Panc1 (cell line): ENCODE data around the gene MCF2L. TPM values are rescaled to one million over a fixed set of nuclear protein-coding genes. Genes with fewer than 3 reads are reported as not detected.

Experiments used
- ATAC-seq: fragments of 200-7000 bp; cut with Tn5 transposase; 2 replicates; pipeline ENCODE4 v1.9.1; 2020; ENCODE audit warnings: mild to moderate bottlenecking, moderate library complexity
- BruUV-seq: library from RNA; stranded (reverse); fragments of 400-500 nt; replicated peaks from 2 replicates; lab custom pipeline; 2021; lab: Mats Ljungman, UMichigan
- CTCF ChIA-PET: fragments of 300-600 bp; sonication (Branson Sonifier 250); formaldehyde crosslinking; loops from one replicate; lab custom pipeline; 2022; ENCODE audit warnings: antibody characterized with exemption; lab: Charles Lee
- POLR2A ChIA-PET: fragments of 300-600 bp; sonication (Branson Sonifier 250); formaldehyde crosslinking; loops from one replicate; lab custom pipeline; 2022; ENCODE audit warnings: antibody characterized with exemption; lab: Charles Lee
- DNase-seq: peaks from one replicate; pipeline ENCODE4 v3.0.0-alpha.2; 2010; ENCODE audit warnings: low read depth, low spot score
- H3K27ac ChIP-seq: 2 replicates; pipeline ENCODE4 v1.5.1; 2011; ENCODE audit warnings: mild to moderate bottlenecking, low read length, inconsistent platforms
- H3K27me3 ChIP-seq: fragments of 200-500 bp; sonication (Bioruptor generic); 2 replicates; pipeline ENCODE4 v1.6.0; 2014; ENCODE audit warnings: low read length, inconsistent platforms; ENCODE audit not compliant: control insufficient read depth, insufficient read depth
- H3K36me3 ChIP-seq: fragments of 200-500 bp; sonication (Bioruptor generic); 2 replicates; pipeline ENCODE4 v1.5.1; 2014; ENCODE audit warnings: inconsistent platforms, mild to moderate bottlenecking, low read length, moderate library complexity; ENCODE audit not compliant: control insufficient read depth, insufficient read depth
- H3K4me1 ChIP-seq: 2 replicates; pipeline ENCODE4 v1.5.1; 2011; ENCODE audit warnings: inconsistent platforms, mild to moderate bottlenecking, low read length, moderate library complexity; ENCODE audit not compliant: control insufficient read depth, insufficient read depth
- H3K4me3 ChIP-seq, 2 experiments: 2 replicates each; pipeline ENCODE4 v1.5.1; 2011 to 2012; ENCODE audit warnings: low read depth in 2 of 2, low read length in 2 of 2, mild to moderate bottlenecking in 2 of 2, inconsistent platforms in 1 of 2, moderate library complexity in 1 of 2
- H3K9me3 ChIP-seq: fragments of 200-500 bp; sonication (Bioruptor generic); 2 replicates; pipeline ENCODE4 v1.5.1; 2014; ENCODE audit warnings: low read depth, mild to moderate bottlenecking, inconsistent platforms, low read length, moderate library complexity; ENCODE audit not compliant: control insufficient read depth, insufficient read depth
- POLR2AphosphoS5 ChIP-seq: IDR thresholded peaks from 2 replicates; pipeline ENCODE4 v1.6.1; 2012; ENCODE audit warnings: mild to moderate bottlenecking, low read depth, low read length, moderate library complexity
- REST ChIP-seq, 2 experiments: IDR thresholded peaks; 2 replicates each; pipeline ENCODE4 v1.6.1; 2011 to 2012; ENCODE audit warnings: low read depth in 2 of 2, control low read depth in 1 of 2, low read length in 1 of 2, mild to moderate bottlenecking in 1 of 2, moderate library complexity in 1 of 2; ENCODE audit not compliant: insufficient read depth in 1 of 2
- SIN3A ChIP-seq: IDR thresholded peaks from 2 replicates; pipeline ENCODE4 v1.6.1; 2012; ENCODE audit warnings: low read depth, mild to moderate bottlenecking, low read length, moderate library complexity, borderline replicate concordance; ENCODE audit not compliant: insufficient read depth
- TCF7L2 ChIP-seq: IDR thresholded peaks from 2 replicates; pipeline ENCODE4 v1.6.1; 2011; ENCODE audit warnings: mild to moderate bottlenecking, low read depth, low read length, inconsistent platforms
- in situ Hi-C: cut with HindIII; loops from 2 replicates; pipeline ENCODE4 v1.10.0; 2016; ENCODE audit warnings: low sequenced_read_pairs, low pct_unique_long_range_greater_than_20kb
- intact Hi-C: fragments of 100-400 bp; cut with micrococcal nuclease; formaldehyde crosslinking; loops from one replicate; pipeline ENCODE4 v1.10.0; 2022; ENCODE audit not compliant: unreplicated experiment
- total RNA-seq: library from RNA; stranded (reverse); gene quantifications from one replicate; pipeline ENCODE4 v1.2.1, GENCODE V29; 2021; ENCODE audit not compliant: unreplicated experiment
- TF ChIP-seq, protein P1 (sequence below): fragments of 450-650 bp; IDR thresholded peaks from 2 replicates; pipeline ENCODE4 v1.5.1; 2017; ENCODE audit warnings: mild to moderate bottlenecking

MCF2L gene
- total RNA-seq, 1 experiment from 2014 or later, result 0.57 TPM

- in situ Hi-C loops, result no loop called here
- no peak for ATAC-seq
Measured at GRCh38 chr13:113008851-113009250, 39.8 kb downstream of the MCF2L start.

DNA sequence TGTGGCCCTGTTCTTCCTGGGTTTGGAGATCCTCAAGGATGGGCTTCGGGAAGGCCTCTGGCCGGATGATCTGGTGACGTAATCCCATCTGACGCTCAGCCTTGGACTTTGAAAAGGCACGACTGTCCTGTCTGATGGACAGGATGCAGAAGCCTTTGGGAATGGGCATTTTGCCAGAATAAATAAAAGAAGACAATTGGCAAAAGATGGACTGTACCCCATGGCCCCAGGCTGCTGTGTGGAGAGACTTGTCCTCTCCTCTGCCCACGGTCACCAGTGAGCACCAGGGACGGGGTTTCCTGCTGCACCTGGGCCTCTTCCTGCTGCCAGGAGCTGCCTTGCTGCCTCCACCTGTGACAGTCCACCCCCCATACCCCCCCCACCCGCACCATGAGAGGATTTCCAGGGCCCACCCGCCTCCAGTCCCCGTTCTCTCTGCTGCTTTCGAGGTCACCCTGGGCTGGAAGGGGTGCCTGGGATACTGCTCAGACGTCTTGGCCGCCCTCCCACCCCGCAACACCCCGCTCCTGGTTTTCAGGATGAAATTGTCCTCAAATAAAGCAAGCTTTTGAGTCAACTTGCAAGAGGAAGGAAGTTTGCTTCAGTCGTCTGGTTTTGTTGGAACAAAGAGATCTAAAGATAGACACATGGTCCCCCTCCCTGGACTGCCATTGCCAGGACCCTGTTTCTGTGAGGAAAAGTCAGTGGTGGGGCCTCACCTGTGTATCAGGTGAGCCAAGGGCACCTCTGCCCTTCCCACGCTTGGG is 40.9 kb downstream of the MCF2L start:
- TF ChIP-seq SIN3A (no peak), TCF7L2 (no peak), POLR2AphosphoS5 (no peak), REST (IDR thresholded peaks at IDR 0.05; ENCODE audit: insufficient read depth in 1 of 2, low read depth in 2 of 2, low read length in 1 of 2) (no peak)
- TF ChIP-seq, protein P1, sequence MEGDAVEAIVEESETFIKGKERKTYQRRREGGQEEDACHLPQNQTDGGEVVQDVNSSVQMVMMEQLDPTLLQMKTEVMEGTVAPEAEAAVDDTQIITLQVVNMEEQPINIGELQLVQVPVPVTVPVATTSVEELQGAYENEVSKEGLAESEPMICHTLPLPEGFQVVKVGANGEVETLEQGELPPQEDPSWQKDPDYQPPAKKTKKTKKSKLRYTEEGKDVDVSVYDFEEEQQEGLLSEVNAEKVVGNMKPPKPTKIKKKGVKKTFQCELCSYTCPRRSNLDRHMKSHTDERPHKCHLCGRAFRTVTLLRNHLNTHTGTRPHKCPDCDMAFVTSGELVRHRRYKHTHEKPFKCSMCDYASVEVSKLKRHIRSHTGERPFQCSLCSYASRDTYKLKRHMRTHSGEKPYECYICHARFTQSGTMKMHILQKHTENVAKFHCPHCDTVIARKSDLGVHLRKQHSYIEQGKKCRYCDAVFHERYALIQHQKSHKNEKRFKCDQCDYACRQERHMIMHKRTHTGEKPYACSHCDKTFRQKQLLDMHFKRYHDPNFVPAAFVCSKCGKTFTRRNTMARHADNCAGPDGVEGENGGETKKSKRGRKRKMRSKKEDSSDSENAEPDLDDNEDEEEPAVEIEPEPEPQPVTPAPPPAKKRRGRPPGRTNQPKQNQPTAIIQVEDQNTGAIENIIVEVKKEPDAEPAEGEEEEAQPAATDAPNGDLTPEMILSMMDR, result no peak
- ChIA-PET CTCF (no interaction called here), POLR2A (no interaction called here)
- Histone ChIP-seq H3K27me3 (no peaks in the 10 kb centered on the region), H3K9me3 (no peaks in the 10 kb centered on the region), H3K36me3 (no peaks in the 10 kb centered on the region), H3K4me3 (no peak overlapping the region), H3K27ac (no peak overlapping the region), H3K4me1 (no peaks in the 10 kb centered on the region)
- BruUV-seq, result no TSS peak
- DNase-seq, result no peak
- ATAC-seq, result no peak
- in situ Hi-C loops (no loop called here), intact Hi-C loops (no loop called here)

More at GRCh38 chr13:113008851-113009250, 39.8 kb downstream of the MCF2L start:
- H3K27me3 ChIP-seq, result no peaks in the 10 kb centered on the region
- ChIA-PET CTCF (no interaction called here), POLR2A (no interaction called here)
- H3K36me3 ChIP-seq, result no peaks in the 10 kb centered on the region
- H3K4me1 ChIP-seq, result no peaks in the 10 kb centered on the region
- H3K9me3 ChIP-seq, result no peaks in the 10 kb centered on the region
- TF ChIP-seq POLR2AphosphoS5, result no peak
- TF ChIP-seq, protein P1, result no peak
- no peak for TF ChIP-seq SIN3A
- TF ChIP-seq REST (IDR thresholded peaks at IDR 0.05; ENCODE audit: insufficient read depth in 1 of 2, low read depth in 2 of 2, low read length in 1 of 2), result no peak
- TF ChIP-seq TCF7L2, result no peak
- no TSS peak for BruUV-seq
- no peak overlapping the region for H3K27ac ChIP-seq
- DNase-seq, result no peak
- H3K4me3 ChIP-seq, result no peak overlapping the region
- intact Hi-C loops, result no loop called here
